Measurements from ENCODE around the gene PSG5. TPM values are rescaled to one million over a fixed set of nuclear protein-coding genes. Genes with fewer than 3 reads are reported as not detected.
A peak's percentile ranks its signal among the peaks of the same experiment; 100 is the strongest.
"Not testable (repeated sequence)": the region's sequence is repeated elsewhere in the genome, so short reads cannot be mapped to it uniquely, and the experiment has no call there.

Gene PSG5
- total RNA-seq, 2 donors from 2014 or later, result not detected

GRCh38 chr19:43207991-43208390, 21.7 kb upstream of the PSG5 start:
- no peaks in the 10 kb centered on the region for H3K4me1 ChIP-seq (replicated peaks)
- H3K27me3 ChIP-seq (replicated peaks; ENCODE audit: insufficient read depth), result no peaks in the 10 kb centered on the region
- TF ChIP-seq, protein P1, sequence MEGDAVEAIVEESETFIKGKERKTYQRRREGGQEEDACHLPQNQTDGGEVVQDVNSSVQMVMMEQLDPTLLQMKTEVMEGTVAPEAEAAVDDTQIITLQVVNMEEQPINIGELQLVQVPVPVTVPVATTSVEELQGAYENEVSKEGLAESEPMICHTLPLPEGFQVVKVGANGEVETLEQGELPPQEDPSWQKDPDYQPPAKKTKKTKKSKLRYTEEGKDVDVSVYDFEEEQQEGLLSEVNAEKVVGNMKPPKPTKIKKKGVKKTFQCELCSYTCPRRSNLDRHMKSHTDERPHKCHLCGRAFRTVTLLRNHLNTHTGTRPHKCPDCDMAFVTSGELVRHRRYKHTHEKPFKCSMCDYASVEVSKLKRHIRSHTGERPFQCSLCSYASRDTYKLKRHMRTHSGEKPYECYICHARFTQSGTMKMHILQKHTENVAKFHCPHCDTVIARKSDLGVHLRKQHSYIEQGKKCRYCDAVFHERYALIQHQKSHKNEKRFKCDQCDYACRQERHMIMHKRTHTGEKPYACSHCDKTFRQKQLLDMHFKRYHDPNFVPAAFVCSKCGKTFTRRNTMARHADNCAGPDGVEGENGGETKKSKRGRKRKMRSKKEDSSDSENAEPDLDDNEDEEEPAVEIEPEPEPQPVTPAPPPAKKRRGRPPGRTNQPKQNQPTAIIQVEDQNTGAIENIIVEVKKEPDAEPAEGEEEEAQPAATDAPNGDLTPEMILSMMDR (IDR thresholded peaks at IDR 0.05), result no peak
- TF ChIP-seq POLR2A (IDR thresholded peaks at IDR 0.05) (no peak), POLR2AphosphoS5 (IDR thresholded peaks at IDR 0.05) (no peak)
- H3K27ac ChIP-seq, result no peak overlapping the region
- DNase-seq (ENCODE audit: low spot score), result no peak
- H3K9me3 ChIP-seq, result no peaks in the 10 kb centered on the region
- no peak overlapping the region for H3K4me3 ChIP-seq
- H3K36me3 ChIP-seq, result no peaks in the 10 kb centered on the region
- WGBS, result 61% methylated on average over 4 of the region's 4 CpGs
- intact Hi-C loops (cut with DNase I), result no loop called here

- intact Hi-C loops (cut with DNase I); H3K4me3 ChIP-seq; H3K4me1 ChIP-seq (replicated peaks); H3K27me3 ChIP-seq (replicated peaks; ENCODE audit: insufficient read depth); H3K36me3 ChIP-seq; H3K9me3 ChIP-seq; DNase-seq (ENCODE audit: low spot score); H3K27ac ChIP-seq: not testable (repeated sequence)
- 55% methylated on average over 7 of the region's 8 CpGs for WGBS
- TF ChIP-seq, protein P1 (IDR thresholded peaks at IDR 0.05), result peak; percentile 26 to 64 (median 43)
These were observed 20.8 kb upstream of the PSG5 start for GRCh38 chr19:43207174-43207573.

DNA sequence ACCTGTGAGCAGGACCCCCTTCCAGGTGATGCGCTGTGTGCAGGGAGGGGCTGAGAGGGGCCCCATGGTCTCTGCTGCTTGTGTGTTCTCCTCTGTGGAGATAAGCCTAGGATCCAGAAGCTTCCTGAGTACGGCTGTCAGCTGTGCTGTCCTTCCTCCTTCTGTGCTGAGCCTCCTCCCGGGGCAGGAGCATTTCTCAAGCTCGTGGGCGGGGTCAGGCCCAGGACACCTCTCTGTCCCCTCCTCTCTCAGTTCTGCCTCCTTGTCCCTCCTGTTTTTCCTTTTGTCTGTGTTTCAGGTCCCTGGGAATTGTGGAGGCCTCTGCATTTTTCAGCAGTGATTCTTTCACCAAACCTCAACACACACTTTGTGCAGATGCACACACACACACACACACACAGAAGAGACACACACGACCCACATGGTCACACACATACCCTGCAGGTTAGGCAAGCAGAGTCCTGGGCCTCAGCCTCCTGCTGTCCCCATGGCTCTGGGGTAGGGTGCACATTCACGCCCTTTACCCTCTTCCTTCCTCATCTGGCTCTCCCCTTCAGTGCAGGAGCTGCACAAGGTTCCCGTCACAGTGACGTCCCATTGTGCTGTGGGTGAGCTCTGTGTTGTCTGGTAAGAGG, 19.3 kb upstream of the PSG5 start, which contains the start of gene PSG4:
Gene PSG4, minus strand, starts transcription at position 168 of the 635 bp plus-strand sequence. Its CDS starts 102 bp downstream, at position 66.
- H3K4me3 ChIP-seq; H3K27me3 ChIP-seq (replicated peaks; ENCODE audit: insufficient read depth); intact Hi-C loops (cut with DNase I); H3K4me1 ChIP-seq (replicated peaks); H3K9me3 ChIP-seq; H3K27ac ChIP-seq; DNase-seq (ENCODE audit: low spot score); H3K36me3 ChIP-seq: not testable (repeated sequence)
- 62% methylated on average over 9 of the region's 9 CpGs for WGBS

- intact Hi-C loops (cut with DNase I); H3K27ac ChIP-seq; H3K9me3 ChIP-seq; H3K36me3 ChIP-seq; H3K27me3 ChIP-seq (replicated peaks; ENCODE audit: insufficient read depth); DNase-seq (ENCODE audit: low spot score); H3K4me3 ChIP-seq; H3K4me1 ChIP-seq (replicated peaks): not testable (repeated sequence)
- 93% methylated on average over 7 of the region's 7 CpGs for WGBS
These were observed 17.3 kb upstream of the PSG5 start for GRCh38 chr19:43203611-43204010.

- H3K27ac ChIP-seq; H3K9me3 ChIP-seq; H3K27me3 ChIP-seq (replicated peaks; ENCODE audit: insufficient read depth); intact Hi-C loops (cut with DNase I); H3K36me3 ChIP-seq; H3K4me3 ChIP-seq; H3K4me1 ChIP-seq (replicated peaks): not testable (repeated sequence)
- peak; percentile 16 for DNase-seq (ENCODE audit: low spot score)
- WGBS, result 38% methylated on average over 2 of the region's 2 CpGs
These were observed 15.6 kb upstream of the PSG5 start for GRCh38 chr19:43201891-43202290.

DNA sequence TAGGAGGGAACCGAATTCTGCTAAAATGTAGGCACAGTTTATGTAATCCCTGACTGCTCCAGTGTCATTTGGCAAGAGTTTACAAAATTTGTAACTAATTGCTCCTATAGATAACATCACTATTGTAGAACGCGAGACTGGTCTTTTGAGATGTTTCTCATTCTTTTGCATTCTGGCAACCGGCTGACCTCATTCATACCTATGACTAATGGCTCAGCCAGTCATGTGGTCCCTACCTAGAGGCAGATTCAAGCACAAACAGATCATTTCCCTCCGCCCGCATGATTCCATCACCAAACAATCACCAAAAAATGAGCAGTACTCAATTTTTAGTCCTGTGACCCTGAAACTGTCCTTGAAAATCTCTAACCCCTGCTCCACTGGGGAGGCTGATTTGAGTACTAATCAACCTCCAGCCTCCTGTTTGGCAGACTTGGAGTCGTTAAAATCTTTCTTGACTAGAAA, 15.0 kb upstream of the PSG5 start:
- H3K36me3 ChIP-seq; H3K27me3 ChIP-seq (replicated peaks; ENCODE audit: insufficient read depth); intact Hi-C loops (cut with DNase I); H3K4me3 ChIP-seq; H3K27ac ChIP-seq; H3K9me3 ChIP-seq; H3K4me1 ChIP-seq (replicated peaks): not testable (repeated sequence)
- peak; percentile 48 for DNase-seq (ENCODE audit: low spot score)
- 25% methylated on average over 7 of the region's 7 CpGs for WGBS
- TF ChIP-seq POLR2AphosphoS5 (IDR thresholded peaks at IDR 0.05), result peak; percentile 63

DNA sequence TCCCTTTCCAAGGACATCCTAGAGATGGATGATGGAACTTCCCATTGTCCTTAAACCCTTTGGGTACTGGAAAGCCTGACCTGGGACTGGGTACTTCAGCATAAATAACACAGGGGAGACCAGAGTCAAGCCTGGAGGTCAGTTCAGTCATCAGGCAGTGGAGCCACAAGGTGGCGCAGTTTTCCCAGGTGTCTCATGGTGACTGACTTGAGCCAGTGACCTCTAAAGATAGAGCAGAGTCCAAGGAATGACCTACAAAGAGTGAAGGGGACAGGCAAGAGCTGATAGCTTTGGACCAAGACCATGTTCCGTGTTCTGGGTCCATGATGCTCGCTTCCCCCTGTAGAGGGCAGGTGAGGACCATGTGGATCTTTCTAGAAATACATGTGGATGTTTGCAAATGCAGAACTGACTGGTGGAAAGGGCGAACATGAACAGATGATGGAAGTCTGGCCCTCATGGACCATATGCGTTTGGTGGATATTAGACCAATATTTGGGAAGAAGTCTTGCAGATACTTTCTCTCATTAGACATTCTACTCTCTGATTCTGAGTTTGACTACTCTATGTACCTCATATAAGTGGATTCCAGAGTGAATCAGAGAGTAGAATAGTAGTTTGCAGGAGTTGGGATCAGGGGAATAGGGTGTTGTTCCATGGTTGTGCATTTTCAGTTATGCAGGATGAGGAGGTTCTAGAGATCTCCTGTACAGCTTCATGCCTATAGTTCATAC, 12.5 kb upstream of the PSG5 start:
- WGBS, result 71% methylated on average over 5 of the region's 5 CpGs
- intact Hi-C loops (cut with DNase I); H3K27ac ChIP-seq; DNase-seq (ENCODE audit: low spot score); H3K4me3 ChIP-seq; H3K9me3 ChIP-seq; H3K27me3 ChIP-seq (replicated peaks; ENCODE audit: insufficient read depth); H3K4me1 ChIP-seq (replicated peaks); H3K36me3 ChIP-seq: not testable (repeated sequence)
- TF ChIP-seq, protein P1 (IDR thresholded peaks at IDR 0.05), result peak in 1 of 4 experiments; percentile 6

DNA sequence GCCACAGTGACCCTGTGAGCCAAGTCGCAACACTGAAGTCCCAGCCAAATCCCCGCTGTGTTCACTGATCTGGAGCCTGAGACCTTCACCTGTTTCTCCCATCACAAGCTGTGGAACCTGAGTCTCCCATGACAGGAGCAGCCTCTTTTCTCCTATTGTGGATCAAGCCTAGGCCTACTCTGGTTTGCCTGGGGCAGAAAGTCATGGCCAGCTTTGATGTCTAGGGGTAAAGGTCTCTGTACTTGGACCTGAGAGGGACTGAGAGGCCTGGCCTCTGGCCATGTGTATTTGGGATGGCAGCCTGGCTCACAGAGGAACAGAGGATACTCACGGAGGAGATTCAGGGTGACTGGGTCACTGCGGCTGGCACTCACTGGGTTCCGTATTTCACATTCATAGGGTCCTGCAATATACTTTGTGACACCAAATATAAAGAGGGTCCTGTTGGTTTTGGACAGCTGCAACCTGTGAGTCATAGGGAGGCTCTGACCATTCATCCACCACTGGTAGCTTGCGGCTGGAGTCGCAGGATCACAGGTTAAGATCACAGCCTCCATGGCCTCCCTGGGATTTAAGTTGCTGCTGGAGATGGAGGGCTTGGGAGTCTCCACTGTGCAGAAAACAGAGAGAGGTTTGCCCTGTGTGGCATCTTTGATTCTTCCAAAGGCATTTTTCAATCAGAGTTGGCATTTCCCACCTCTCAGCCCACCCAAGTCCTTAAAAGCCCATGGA, 11.5 kb upstream of the PSG5 start:
- H3K27ac ChIP-seq; H3K27me3 ChIP-seq (replicated peaks; ENCODE audit: insufficient read depth); H3K9me3 ChIP-seq; H3K4me1 ChIP-seq (replicated peaks); DNase-seq (ENCODE audit: low spot score); H3K4me3 ChIP-seq; intact Hi-C loops (cut with DNase I); H3K36me3 ChIP-seq: not testable (repeated sequence)
- WGBS, result 100% methylated on average over 3 of the region's 7 CpGs

GRCh38 chr19:43194397-43194796, 8.1 kb upstream of the PSG5 start:
- H3K36me3 ChIP-seq; H3K4me3 ChIP-seq; H3K27me3 ChIP-seq (replicated peaks; ENCODE audit: insufficient read depth); intact Hi-C loops (cut with DNase I); H3K4me1 ChIP-seq (replicated peaks); H3K27ac ChIP-seq; H3K9me3 ChIP-seq; DNase-seq (ENCODE audit: low spot score): not testable (repeated sequence)
- 79% methylated on average over 7 of the region's 7 CpGs for WGBS

Measured in prostate gland (tissue), 2 donors.